Duodenal mucosa (tissue), 2 donors: ENCODE data around the gene KANK4.
"Not testable (repeated sequence)": the region's sequence is repeated elsewhere in the genome, so short reads cannot be mapped to it uniquely, and the experiment has no call there.

Experiments used
- H3K27ac ChIP-seq: one replicate; pipeline ENCODE4 v1.7.0; 2013; ENCODE audit warnings: low read depth, low read length
- H3K27me3 ChIP-seq, 2 donors: one replicate each; pipeline ENCODE4 v1.7.0; 2013; ENCODE audit warnings: low read length in 2 of 2, control low read depth in 1 of 2; ENCODE audit not compliant: insufficient read depth in 2 of 2, control insufficient read depth in 1 of 2
- H3K36me3 ChIP-seq, 2 donors: one replicate each; pipeline ENCODE4 v1.7.0; 2013; ENCODE audit warnings: low read length in 2 of 2, control low read depth in 1 of 2; ENCODE audit not compliant: insufficient read depth in 2 of 2, control insufficient read depth in 1 of 2
- H3K4me1 ChIP-seq, 2 donors: one replicate each; pipeline ENCODE4 v1.7.0; 2013; ENCODE audit warnings: low read length in 2 of 2, control low read depth in 1 of 2; ENCODE audit not compliant: insufficient read depth in 2 of 2, control insufficient read depth in 1 of 2
- H3K4me3 ChIP-seq, 2 donors: one replicate each; pipeline ENCODE4 v1.7.0; 2013; ENCODE audit warnings: low read length in 2 of 2, low read depth in 1 of 2
- H3K9ac ChIP-seq, 2 donors: one replicate each; pipeline ENCODE4 v1.7.0; 2013; ENCODE audit warnings: low read length in 2 of 2, low read depth in 1 of 2
- H3K9me3 ChIP-seq, 2 donors: one replicate each; pipeline ENCODE4 v1.7.0; 2013; ENCODE audit warnings: low read length in 2 of 2, control low read depth in 1 of 2; ENCODE audit not compliant: control insufficient read depth in 1 of 2

KANK4 gene

DNA sequence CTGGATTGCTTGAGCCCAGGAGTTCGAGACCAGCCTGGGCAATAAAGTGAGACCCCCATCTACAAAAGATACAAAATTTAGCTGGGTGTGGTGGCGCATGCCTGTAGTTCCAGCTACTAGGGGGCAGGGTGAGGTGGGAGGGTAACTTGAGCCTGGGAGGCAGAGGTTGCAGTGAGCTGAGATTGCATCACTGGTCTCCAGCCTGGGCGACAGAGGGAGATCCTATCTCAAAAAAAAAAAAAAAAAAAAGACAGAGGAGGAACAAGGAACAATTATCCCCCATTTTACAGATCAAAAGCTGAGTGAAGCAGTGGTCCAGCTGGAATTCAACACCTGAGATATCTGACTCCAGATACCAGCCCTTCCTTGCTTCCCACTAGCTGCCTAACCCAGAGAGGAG is 89.8 kb downstream of the KANK4 start:
- Histone ChIP-seq H3K4me3 (no peak overlapping the region), H3K9ac (no peak overlapping the region), H3K27me3 (peaks cover 0 to 3% of the 10 kb centered on the region in 2 donors), H3K9me3 (no peaks in the 10 kb centered on the region), H3K27ac (no peak overlapping the region), H3K4me1 (no peaks in the 10 kb centered on the region), H3K36me3 (no peaks in the 10 kb centered on the region)

DNA sequence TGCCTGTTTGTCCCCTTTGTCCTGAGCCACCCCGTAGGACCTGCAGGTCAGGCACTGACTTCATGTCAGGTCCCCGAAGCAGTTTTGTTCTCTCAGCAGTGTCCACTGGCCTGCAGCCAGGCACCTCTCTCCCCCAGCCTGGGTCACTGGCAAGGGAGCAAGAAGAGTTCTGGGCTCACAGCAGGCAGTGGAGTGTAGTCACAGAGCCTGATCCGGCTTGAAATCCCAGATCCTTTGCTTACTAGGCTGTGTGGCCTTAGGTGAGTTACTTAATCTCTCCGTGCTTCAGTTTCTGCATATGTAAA is 90.4 kb downstream of the KANK4 start:
- H3K9me3 ChIP-seq, result no peaks in the 10 kb centered on the region
- no peak overlapping the region for H3K9ac ChIP-seq
- peaks cover 0 to 3% of the 10 kb centered on the region in 2 donors for H3K27me3 ChIP-seq
- H3K4me1 ChIP-seq, result no peaks in the 10 kb centered on the region
- H3K27ac ChIP-seq, result no peak overlapping the region
- no peak overlapping the region for H3K4me3 ChIP-seq
- no peaks in the 10 kb centered on the region for H3K36me3 ChIP-seq

DNA sequence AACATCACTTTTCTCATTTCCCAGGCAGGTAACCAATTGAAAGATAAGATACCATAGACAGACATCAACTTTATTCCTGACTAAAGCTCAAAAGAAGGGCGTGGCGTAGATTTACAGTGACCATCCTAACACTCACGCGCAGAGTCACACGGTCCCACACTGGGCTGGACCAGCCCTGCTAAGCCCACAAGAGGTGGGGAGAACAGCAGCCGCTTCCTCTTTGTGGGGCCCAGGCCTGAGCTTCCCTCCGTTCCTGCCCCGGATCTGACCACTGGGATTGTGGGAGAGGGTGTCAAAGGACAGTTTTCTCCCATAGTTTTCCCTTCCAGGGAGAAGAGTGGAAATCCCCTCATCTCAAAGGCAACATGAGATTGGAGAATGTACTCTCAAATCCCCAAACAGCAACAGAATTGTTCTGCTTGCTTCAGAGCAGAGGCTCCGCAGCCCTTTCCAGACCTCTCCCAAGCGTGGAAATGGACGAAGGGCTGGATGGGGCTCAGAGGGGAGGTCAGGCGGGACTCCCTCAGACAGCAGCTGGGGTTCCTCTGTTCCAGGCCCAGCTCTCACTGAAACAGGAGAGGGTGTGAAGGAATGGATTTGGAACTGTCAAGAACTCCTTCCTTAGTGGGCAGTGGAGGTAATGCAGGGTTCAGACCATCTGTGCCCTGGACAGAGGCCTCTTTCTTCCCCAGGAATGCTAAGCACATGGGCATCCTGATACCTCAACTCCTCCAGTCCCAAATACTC is 90.9 kb downstream of the KANK4 start:
- Histone ChIP-seq H3K4me3 (no peak overlapping the region), H3K4me1 (no peaks in the 10 kb centered on the region), H3K9ac (no peak overlapping the region), H3K27me3 (peaks cover 0 to 3% of the 10 kb centered on the region in 2 donors), H3K36me3 (no peaks in the 10 kb centered on the region), H3K27ac (no peak overlapping the region), H3K9me3 (no peaks in the 10 kb centered on the region)

DNA sequence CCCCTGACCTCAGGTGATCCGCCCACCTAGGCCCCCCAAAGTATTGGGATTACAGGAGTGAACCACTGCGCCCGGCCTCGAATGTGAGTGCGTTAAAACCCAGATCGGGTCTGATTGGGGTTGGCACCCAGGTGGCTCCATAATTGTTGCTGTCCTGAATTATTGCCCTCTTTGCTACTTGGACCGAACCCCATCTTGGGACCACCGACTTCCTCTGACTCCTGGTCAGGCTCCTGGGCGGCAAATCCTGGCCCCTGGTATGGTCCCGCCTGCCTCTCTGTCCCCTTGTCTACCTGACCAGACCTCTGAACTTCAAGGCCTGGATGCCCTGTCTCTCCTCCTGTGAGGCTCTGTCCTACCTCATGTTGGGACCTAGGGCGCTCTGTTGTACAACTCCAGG is 91.7 kb downstream of the KANK4 start:
- Histone ChIP-seq H3K4me3 (no peak overlapping the region), H3K9ac (no peak overlapping the region), H3K27me3 (peaks cover 0 to 3% of the 10 kb centered on the region in 2 donors), H3K27ac (no peak overlapping the region), H3K4me1 (no peaks in the 10 kb centered on the region), H3K9me3 (no peaks in the 10 kb centered on the region), H3K36me3 (no peaks in the 10 kb centered on the region)

DNA sequence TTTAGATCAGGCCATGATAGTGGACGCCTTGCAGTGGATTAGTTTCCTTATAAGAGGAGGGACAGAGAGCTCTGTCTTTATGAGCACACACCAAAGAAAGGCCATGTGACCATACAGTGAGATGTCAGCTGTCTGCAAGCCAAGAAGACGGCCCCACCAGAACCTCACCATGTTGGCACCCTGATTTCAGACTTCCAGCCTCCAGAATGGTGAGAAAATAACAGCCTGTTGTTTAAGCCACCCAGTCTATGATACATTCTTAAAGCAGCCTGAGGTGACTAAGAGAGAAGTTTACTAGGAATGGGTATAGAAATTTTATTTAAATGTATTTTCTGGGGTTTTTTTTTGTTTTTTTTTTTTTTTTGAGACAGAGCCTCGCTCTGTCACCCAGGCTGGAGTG is 95.1 kb downstream of the KANK4 start:
- no peaks in the 10 kb centered on the region for H3K36me3 ChIP-seq
- H3K9me3 ChIP-seq, result no peaks in the 10 kb centered on the region
- peaks cover 0 to 3% of the 10 kb centered on the region in 2 donors for H3K27me3 ChIP-seq
- no peaks in the 10 kb centered on the region for H3K4me1 ChIP-seq
- no peak overlapping the region for H3K4me3 ChIP-seq
- H3K27ac ChIP-seq, result no peak overlapping the region
- no peak overlapping the region for H3K9ac ChIP-seq

DNA sequence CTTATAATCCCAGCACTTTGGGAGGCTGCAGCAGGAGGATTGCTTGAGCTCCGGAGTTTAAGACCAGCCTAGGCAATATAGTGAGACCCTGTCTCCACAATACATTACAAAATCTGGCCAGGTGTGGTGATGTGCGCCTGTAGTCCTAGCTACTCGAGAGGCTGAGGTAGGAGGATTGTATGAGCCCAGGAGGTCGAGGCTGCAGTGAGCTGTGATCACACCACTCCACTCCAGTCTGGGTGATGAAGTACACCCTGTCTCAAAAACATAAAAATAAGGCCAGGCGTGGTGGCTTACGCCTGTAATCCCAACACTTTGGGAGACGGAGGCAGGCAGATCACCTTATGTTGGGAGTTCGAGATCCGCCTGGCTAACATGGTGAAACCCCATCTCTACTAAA is 96.9 kb downstream of the KANK4 start:
- Histone ChIP-seq H3K9ac (no peak overlapping the region), H3K27me3 (no peaks in the 10 kb centered on the region), H3K9me3 (no peaks in the 10 kb centered on the region), H3K4me1 (no peaks in the 10 kb centered on the region), H3K27ac (no peak overlapping the region), H3K4me3 (no peak overlapping the region), H3K36me3 (no peaks in the 10 kb centered on the region)

DNA sequence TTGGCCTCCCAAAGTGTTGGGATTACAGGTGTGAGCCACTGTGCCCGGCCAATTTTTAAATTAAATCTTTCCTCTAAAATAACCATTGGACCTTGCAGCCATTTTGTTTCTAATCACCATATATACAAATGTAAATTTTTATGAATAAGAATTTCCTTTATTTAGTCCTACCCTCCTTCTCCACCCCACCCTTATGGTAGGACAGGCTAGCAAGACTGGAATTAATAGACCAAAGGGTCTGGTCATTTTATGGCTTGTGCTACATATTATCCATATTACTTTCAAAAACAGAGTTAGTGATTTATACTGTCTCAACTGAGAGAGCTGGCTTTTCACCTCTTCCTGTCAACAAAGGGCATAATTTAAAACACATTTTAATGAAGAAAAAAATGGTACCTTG is 98.1 kb downstream of the KANK4 start:
- Histone ChIP-seq H3K27me3 (no peaks in the 10 kb centered on the region), H3K27ac (no peak overlapping the region), H3K36me3 (no peaks in the 10 kb centered on the region), H3K9ac (no peak overlapping the region), H3K4me1 (no peaks in the 10 kb centered on the region), H3K4me3 (no peak overlapping the region), H3K9me3 (no peaks in the 10 kb centered on the region)

DNA sequence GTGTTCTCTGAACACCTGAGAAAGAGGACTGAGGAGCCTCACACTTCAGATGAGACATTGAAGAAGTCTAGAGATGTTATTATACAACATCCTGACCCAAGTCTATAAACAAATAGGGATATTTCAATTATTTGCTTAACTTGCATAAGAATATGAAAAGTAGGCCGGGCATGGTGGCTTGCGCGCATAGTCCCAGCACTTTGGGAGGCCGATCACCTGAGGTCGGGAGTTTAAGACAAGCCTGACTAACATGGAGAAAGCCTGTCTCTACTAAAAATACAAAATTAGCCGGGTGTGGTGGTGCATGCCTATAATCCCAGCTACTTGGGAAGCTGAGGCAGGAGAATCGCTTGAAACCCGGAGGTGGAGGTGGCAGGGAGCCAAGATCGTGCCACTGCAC is 98.8 kb downstream of the KANK4 start:
- not testable (repeated sequence) for H3K36me3 ChIP-seq, H3K9me3 ChIP-seq, H3K4me3 ChIP-seq, H3K27ac ChIP-seq, H3K9ac ChIP-seq, H3K27me3 ChIP-seq, H3K4me1 ChIP-seq

DNA sequence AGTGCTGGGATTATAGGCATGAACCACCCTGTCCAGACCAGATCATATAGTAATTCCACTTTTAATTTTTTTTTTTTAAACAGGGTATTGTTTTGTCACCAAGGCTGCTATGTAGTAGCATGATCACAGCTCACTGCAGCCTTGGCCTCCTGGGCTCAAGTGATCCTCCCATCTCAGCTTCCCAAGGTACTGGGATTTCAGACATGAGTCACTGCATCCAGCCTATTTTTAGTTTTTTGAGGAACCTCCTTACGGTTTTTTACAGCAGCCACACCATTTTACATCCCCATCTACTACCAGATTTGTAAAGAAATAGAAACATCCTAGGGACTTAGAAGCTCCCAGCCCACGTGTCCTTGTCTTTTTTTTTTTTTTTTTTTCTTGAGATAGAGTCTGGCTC is 100.6 kb downstream of the KANK4 start:
- no peaks in the 10 kb centered on the region for H3K36me3 ChIP-seq
- no peaks in the 10 kb centered on the region for H3K4me1 ChIP-seq
- no peak overlapping the region for H3K9ac ChIP-seq
- H3K9me3 ChIP-seq, result no peaks in the 10 kb centered on the region
- no peaks in the 10 kb centered on the region for H3K27me3 ChIP-seq
- H3K4me3 ChIP-seq, result no peak overlapping the region
- H3K27ac ChIP-seq, result no peak overlapping the region

DNA sequence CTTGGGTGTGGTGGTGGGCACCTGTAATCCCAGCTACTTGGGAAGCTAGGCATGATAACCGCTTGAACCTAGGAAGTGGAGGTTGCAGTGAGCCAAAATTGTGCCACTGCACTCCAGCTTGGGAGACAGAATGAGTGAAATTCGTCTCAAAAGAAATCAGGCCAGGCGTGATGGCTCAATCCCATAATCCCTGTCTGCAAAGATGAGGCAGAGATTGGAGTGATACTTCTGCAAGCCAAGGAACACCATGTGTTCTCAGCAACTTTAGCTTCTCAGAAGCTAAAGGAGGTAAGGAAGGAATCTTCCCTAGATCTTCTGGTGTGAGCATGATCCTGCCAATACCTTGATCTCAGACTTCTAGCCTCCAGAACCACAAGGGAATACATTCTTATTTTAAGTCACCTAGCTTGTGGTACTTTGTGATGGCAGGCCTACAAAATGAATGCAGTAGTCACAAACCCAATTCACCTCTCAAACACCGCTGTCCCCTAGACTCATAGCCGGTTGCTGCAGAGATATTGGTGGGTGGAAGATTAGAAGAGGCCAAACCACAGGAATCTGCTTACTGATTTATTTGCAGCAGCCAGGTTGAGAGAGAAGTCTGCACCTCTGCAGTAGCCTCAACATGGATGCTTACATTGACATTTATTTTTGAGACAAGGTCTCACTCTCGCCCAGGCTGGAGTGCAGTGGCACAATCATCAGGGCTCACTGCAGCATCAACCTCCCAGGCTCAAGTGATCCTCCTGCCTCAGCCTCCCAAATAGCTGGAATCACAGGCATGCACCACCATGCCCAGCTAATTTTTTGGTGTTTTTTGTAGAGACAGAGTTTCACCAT is 105.9 kb downstream of the KANK4 start:
- Histone ChIP-seq H3K9me3 (peaks cover 4 to 5% of the 10 kb centered on the region in 2 donors), H3K27me3 (no peaks in the 10 kb centered on the region), H3K36me3 (no peaks in the 10 kb centered on the region), H3K4me3 (no peak overlapping the region), H3K4me1 (no peaks in the 10 kb centered on the region), H3K9ac (no peak overlapping the region), H3K27ac (no peak overlapping the region)
